SK-N-SH treated with all-trans-retinoic acid at 6 μM for 48 hours (cell line): Measurements from ENCODE around the gene OR1I1.

Experiments used
- ARNTL ChIP-seq: fragments of 450-650 bp; formaldehyde crosslinking; IDR thresholded peaks from 2 replicates; pipeline ENCODE4 v1.5.0; 2020; ENCODE audit warnings: low read depth, mild to moderate bottlenecking, moderate library complexity, borderline replicate concordance
- BACH2 ChIP-seq: fragments of 250-450 bp; sonication (Bioruptor Pico); IDR thresholded peaks from 2 replicates; pipeline ENCODE4 v1.9.0; 2021; ENCODE audit warnings: mild to moderate bottlenecking, borderline replicate concordance
- CREB5 ChIP-seq: fragments of 250-450 bp; sonication (Bioruptor Pico); IDR thresholded peaks from 2 replicates; pipeline ENCODE4 v1.5.1; 2020; ENCODE audit warnings: low read depth, mild to moderate bottlenecking, moderate library complexity
- PATZ1 ChIP-seq: fragments of 250-450 bp; sonication (Bioruptor Pico); IDR thresholded peaks from 2 replicates; pipeline ENCODE4 v1.8.0; 2020; ENCODE audit warnings: mild to moderate bottlenecking, moderate library complexity, borderline replicate concordance
- PPARA ChIP-seq: fragments of 250-450 bp; sonication (Bioruptor Pico); IDR thresholded peaks from 2 replicates; pipeline ENCODE4 v1.5.0; 2020; ENCODE audit warnings: mild to moderate bottlenecking, borderline replicate concordance
- SNAI2 ChIP-seq: fragments of 250-450 bp; sonication (Bioruptor Pico); IDR thresholded peaks from 2 replicates; pipeline ENCODE4 v1.5.0; 2020; ENCODE audit warnings: mild to moderate bottlenecking, moderate library complexity
- TCF4 ChIP-seq: fragments of 250-450 bp; sonication (Bioruptor Pico); IDR thresholded peaks from 2 replicates; pipeline ENCODE4 v1.8.0; 2021; ENCODE audit warnings: mild to moderate bottlenecking, moderate library complexity, borderline replicate concordance
- TOX ChIP-seq: fragments of 250-450 bp; sonication (Bioruptor Pico); IDR thresholded peaks from 2 replicates; pipeline ENCODE4 v1.8.0; 2021; ENCODE audit warnings: mild to moderate bottlenecking, moderate library complexity, borderline replicate concordance
- TSHZ2 ChIP-seq: fragments of 250-450 bp; sonication (Bioruptor Pico); IDR thresholded peaks from 2 replicates; pipeline ENCODE4 v1.5.0; 2020; ENCODE audit warnings: mild to moderate bottlenecking, moderate library complexity
- ZC3H10 ChIP-seq: fragments of 250-450 bp; sonication (Bioruptor Pico); IDR thresholded peaks from 2 replicates; pipeline ENCODE4 v1.5.1; 2021; ENCODE audit warnings: mild to moderate bottlenecking, moderate library complexity
- ZFP30 ChIP-seq: fragments of 450-650 bp; formaldehyde crosslinking; IDR thresholded peaks from 2 replicates; pipeline ENCODE4 v1.5.0; 2022; ENCODE audit warnings: mild to moderate bottlenecking, moderate library complexity
- ZNF565 ChIP-seq: fragments of 450-650 bp; formaldehyde crosslinking; conservative IDR thresholded peaks from 2 replicates; pipeline ENCODE4 v1.5.0; 2020; ENCODE audit warnings: low read depth, mild to moderate bottlenecking, moderate library complexity
- ZNF8 ChIP-seq: fragments of 450-650 bp; formaldehyde crosslinking; IDR thresholded peaks from 2 replicates; pipeline ENCODE4 v1.5.0; 2020; ENCODE audit warnings: mild to moderate bottlenecking, moderate library complexity

GRCh38 chr19:15093001-15093400 is 11.0 kb downstream of the OR1I1 start:
- TF ChIP-seq PATZ1 (CRISPR knock-in tag) (no peak), SNAI2 (CRISPR knock-in tag) (no peak), BACH2 (no peak), PPARA (CRISPR knock-in tag) (no peak), TSHZ2 (no peak), ZNF565 (CRISPR knock-in tag) (no peak), CREB5 (CRISPR knock-in tag) (no peak), TCF4 (CRISPR knock-in tag) (no peak), ARNTL (no peak), TOX (no peak), ZNF8 (CRISPR knock-in tag) (no peak), ZFP30 (CRISPR knock-in tag) (no peak), ZC3H10 (no peak)
